IPS DF 4.7 (cell line): ENCODE data around the gene TRAK1.
"Not testable (repeated sequence)": the region's sequence is repeated elsewhere in the genome, so short reads cannot be mapped to it uniquely, and the experiment has no call there.

Experiments used
- DNase-seq: peaks from one replicate; pipeline ENCODE4 v3.0.0-alpha.2; 2013; ENCODE audit warnings: low spot score; ENCODE audit errors: extremely low read depth

Gene TRAK1

GRCh38 chr3:42090973-42091731, at the start of gene TRAK1:
TRAK1 (plus strand) TSS chr3:42091357; CDS start chr3:42091470, 113 bp downstream.
- no peak for DNase-seq

DNA sequence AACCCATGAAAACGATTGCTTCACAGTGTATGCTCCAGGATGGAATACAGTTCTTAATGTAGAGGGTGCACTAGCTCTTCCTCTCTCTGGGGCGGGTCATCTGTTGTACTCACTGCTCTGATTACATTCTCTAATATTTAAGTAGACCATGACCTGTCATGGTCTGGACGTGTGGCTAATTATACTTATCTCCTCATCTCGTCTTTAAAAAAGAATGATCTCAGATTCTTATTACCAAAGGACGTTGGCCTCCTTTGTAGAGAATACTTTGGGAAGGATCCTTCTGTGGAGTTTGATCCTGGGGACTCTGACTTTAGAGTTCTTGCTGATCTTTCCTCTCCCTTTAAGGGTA, 48.4 kb upstream of the TRAK1 start:
- no peak for DNase-seq

GRCh38 chr3:42043099-42043813, 47.9 kb upstream of the TRAK1 start:
- DNase-seq, result peak; percentile 69

- DNase-seq, result no peak
Observed at GRCh38 chr3:42045708-42046243, 45.4 kb upstream of the TRAK1 start.

DNA sequence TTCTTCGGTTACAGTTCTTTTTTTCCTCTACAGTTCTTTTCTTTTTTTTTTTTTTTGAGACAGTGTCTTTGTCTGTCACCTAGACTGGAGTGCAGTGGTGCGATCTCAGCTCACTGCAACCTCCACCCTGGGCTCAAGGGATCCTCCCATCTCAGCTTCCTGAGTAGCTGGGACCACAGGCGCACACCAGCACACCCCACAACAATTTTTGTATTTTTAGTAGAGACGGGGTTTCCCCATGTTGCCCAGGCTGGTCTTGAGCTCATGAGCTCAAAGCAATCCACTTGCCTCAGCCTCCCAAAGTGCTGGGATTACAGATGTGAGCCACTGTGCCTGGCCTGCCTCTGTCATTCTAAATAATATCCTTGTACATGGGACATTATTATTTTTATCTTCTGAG, 42.6 kb upstream of the TRAK1 start:
- not testable (repeated sequence) for DNase-seq

DNA sequence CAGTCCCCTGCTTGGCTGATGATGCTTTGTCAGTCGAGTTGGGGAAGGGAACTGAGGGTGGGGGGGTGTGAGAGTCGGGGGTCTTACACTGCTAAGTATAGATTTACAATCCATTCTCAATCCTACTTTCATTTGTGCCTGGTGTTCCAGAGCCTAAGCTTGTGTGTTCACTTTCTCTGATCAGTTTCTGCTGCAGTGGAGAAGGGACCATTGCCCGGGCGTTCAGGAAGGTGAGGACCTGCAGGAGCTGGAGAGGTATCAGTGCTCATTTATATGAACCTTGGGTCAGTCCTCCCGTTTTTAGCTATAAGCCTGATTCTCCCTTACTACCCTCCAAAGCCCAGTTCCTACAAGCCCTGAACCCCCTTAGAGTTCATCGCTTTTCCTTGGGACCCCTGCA, 41.0 kb upstream of the TRAK1 start:
- DNase-seq, result no peak

DNA sequence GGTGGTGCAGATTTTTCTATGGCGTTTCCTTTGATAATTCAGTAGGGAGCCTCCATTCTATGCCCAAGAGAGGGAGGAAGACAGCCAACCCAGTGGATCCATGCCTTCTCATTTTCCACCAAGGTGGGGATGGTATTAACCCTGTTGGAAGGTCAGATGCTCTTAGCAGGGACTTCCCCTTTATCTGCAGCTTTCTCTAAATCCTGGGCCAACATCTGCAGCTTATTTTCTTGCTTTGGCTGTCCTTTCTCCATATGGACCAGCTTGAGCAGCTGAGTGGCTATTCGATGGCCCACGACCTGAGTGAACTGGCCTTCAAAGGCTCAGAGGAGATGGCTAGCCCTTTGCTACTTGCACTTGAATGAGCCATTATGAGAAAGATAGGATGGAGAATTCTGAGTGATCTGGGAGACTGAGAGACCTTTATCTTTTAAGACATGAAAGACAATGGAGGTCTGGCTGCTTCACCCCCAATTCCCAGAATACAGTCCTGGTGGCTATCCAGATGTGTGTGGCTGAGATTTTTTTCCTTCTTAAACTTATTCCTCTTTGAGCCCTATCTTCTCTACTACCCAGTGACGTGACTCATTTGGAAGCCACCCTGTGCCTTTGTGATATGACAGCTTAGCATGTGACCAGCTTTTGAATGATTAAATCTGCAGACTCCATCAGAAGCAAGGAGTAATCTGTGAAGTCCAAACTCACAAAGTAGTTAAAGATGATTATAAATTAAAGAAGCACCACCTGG, 39.6 kb upstream of the TRAK1 start:
- no peak for DNase-seq

GRCh38 chr3:42052132-42052483, 39.0 kb upstream of the TRAK1 start:
- no peak for DNase-seq

- DNase-seq, result no peak
Observed at GRCh38 chr3:42052484-42053351, 38.4 kb upstream of the TRAK1 start.

GRCh38 chr3:42053476-42053875, 37.7 kb upstream of the TRAK1 start:
- no peak for DNase-seq

DNA sequence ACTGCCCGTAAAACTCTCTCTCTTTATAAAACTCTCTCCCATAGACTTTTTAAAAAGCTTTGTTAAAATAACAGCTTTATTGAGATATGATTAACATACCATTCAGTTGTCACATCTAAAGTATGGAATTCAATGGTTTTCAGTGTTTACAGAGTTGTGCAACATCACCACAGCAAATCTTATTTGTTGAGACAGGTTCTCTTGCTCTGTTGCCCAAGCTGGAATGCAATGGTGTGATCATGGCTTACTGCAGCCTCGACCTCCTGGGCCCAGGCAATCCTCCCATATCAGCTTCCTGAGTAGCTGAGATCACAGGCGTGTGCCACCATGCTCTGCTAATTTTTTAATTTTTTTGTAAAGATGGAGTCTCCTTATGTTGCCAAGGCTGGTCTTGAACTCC, 35.9 kb upstream of the TRAK1 start:
- no peak for DNase-seq

- no peak for DNase-seq
Observed at GRCh38 chr3:42056840-42057239, 34.3 kb upstream of the TRAK1 start.

DNA sequence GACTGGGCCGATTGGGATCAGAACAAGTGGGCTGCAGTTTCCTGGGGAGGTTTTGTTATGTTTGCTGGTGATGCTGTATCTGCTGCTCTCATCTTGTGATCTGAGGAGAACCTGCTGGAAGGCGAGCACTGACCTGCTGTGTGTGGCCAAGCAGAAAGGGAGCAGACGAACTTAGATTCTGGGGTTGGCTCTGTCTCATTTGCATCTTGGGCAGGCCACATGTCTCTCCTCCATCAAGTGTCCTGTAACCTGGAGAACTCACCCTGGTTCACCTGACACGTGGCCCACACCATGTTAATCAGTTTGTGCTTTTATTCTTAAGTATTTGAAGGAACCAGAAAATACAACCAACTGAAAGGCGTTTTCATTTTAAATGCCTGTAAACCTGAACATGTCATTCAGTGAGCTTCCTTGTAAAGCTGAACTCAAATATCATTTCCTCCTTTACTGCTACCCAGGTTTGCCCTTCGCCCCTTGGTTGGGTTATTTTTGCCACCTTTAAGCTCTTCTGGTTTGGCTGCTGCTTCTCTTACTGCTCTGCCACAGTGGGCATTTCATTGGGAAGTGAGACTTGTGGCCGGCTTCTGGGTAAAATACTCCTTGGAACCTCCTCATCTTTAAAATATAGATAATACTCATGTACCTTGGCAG, 33.5 kb upstream of the TRAK1 start:
- DNase-seq, result no peak

DNA sequence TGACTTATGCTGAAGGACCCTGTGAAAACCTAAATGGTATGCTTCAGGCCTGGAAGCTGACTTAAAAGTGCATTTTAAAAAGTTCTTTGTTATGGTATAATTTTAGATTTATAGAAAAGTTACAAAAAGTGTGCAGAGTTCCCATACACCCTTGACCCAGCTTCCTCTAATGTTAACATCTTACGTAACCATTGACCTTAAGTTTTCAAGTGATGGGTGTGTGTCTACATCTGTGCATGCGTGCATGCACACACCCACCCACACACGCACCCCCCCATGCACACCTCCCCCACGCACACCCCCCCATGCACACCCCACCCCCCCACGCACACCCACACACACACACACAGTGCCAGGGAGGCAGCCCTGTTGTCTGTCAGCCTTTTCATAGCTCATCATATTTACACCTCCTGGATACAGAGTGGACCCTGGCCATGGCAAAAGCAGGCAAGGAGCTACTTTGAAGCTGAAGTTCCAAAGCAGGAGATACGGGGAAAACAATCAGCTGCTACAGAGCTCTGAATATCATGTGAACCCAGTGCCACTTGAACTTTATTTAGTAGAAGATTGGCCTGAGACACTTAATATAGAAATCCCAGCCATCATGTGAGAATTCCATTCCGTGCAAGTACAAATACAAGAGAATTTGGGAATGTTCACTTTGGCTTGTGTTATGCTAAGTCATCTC, 30.0 kb upstream of the TRAK1 start:
- no peak for DNase-seq

- no peak for DNase-seq
Observed at GRCh38 chr3:42061713-42062380, 29.3 kb upstream of the TRAK1 start.

DNA sequence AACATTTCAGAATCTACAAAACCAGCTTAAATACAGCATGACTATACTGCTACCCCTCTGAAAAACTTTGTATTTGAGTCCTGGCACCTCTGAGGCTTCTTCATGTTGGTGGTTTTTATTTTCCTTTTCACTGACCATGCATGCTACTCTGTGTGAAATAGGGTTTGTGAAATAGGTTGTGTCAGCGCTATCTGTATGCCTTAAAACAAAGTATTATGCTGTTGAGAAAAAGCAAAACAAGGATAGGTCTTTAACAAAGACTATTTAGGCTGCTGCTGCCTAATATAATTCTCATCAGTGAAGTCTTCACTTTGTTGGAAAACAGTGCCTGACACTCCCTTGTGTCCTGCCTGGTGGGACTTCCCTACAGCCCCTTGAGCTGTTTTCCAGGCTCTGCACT, 28.7 kb upstream of the TRAK1 start:
- DNase-seq, result no peak

DNA sequence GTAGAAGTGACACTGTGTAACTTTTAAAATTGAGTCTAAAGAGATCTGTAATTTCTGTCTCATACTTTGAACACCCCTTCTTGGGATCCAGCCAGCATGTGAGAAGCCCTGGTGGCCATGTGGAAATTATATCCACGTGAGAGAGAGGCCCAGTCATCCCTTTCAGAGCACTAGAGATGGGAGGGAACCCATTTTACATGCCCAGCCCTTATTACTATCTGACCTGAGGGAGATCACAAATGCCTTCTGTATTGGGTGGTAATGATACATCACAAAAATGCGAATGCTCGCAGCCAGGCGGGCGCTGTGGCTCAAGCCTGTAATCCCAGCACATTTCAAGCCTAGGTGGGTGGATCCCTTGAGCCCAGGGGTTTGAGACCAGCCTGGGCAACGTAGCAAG, 27.3 kb upstream of the TRAK1 start:
- DNase-seq, result no peak

GRCh38 chr3:42066516-42067181, 24.5 kb upstream of the TRAK1 start:
- peak; percentile 38 for DNase-seq

GRCh38 chr3:42067326-42067725, 23.8 kb upstream of the TRAK1 start:
- no peak for DNase-seq
